Neutrophil (primary cell): ENCODE results near the gene RABAC1.

Experiments
- H3K27ac ChIP-seq: fragments of 200-600 bp; sonication (generic); 2 replicates; pipeline ENCODE4 v1.5.1; 2016; ENCODE audit warnings: mild to moderate bottlenecking, moderate library complexity
- H3K27me3 ChIP-seq: fragments of 200-600 bp; sonication (generic); 2 replicates; pipeline ENCODE4 v1.6.0; 2016; ENCODE audit warnings: mild to moderate bottlenecking
- H3K36me3 ChIP-seq: fragments of 200-600 bp; sonication (generic); 2 replicates; pipeline ENCODE4 v1.5.1; 2017
- H3K4me1 ChIP-seq, 2 experiments: fragments of 200-600 bp in 1 of 2; sonication (generic) in 1 of 2; 1 replicate in 1 of 2; 2 replicates in 1 of 2; pipeline versions ENCODE4 v1.5.1 to v1.6.1; 2013 to 2016; ENCODE audit warnings: low read depth in 1 of 2, low read length in 1 of 2, mild to moderate bottlenecking in 1 of 2, moderate library complexity in 1 of 2; ENCODE audit not compliant: control insufficient read depth in 1 of 2, insufficient read depth in 1 of 2
- H3K4me3 ChIP-seq, 2 experiments: fragments of 200-600 bp in 1 of 2; sonication (generic) in 1 of 2; 1 replicate in 1 of 2; 2 replicates in 1 of 2; pipeline ENCODE4 v1.5.1; 2013 to 2016; ENCODE audit warnings: low read depth in 1 of 2, low read length in 1 of 2, mild to moderate bottlenecking in 1 of 2, moderate library complexity in 1 of 2
- H3K9me3 ChIP-seq: fragments of 200-600 bp; sonication (generic); 2 replicates; pipeline ENCODE4 v1.5.1; 2016
- CTCF ChIP-seq: fragments of 200-600 bp; sonication (generic); IDR thresholded peaks from 2 replicates; pipeline ENCODE4 v1.5.1; 2016; ENCODE audit warnings: antibody characterized with exemption

RABAC1 gene

GRCh38 chr19:41907994-41908615 is 51.0 kb downstream of the RABAC1 start:
- Histone ChIP-seq H3K27ac (no peak overlapping the region), H3K4me3 (no peak overlapping the region), H3K9me3 (no peaks in the 10 kb centered on the region), H3K4me1 (no peaks in the 10 kb centered on the region), H3K27me3 (peaks cover 27% of the 10 kb centered on the region), H3K36me3 (peaks cover 64% of the 10 kb centered on the region)
- TF ChIP-seq CTCF, result no peak

GRCh38 chr19:41906916-41907680 is 52.0 kb downstream of the RABAC1 start:
- no peaks in the 10 kb centered on the region for H3K4me1 ChIP-seq
- H3K4me3 ChIP-seq, result no peak overlapping the region
- H3K27me3 ChIP-seq, result peaks cover 17% of the 10 kb centered on the region
- H3K9me3 ChIP-seq, result no peaks in the 10 kb centered on the region
- peaks cover 74% of the 10 kb centered on the region for H3K36me3 ChIP-seq
- TF ChIP-seq CTCF, result no peak
- no peak overlapping the region for H3K27ac ChIP-seq
